K562 (cell line): ENCODE measurements around the gene PARP11. TPM values are rescaled to one million over a fixed set of nuclear protein-coding genes. Genes with fewer than 3 reads are reported as not detected.

Source experiments
- ATAC-seq: fragments of 200-7000 bp; cut with Tn5 transposase; 3 replicates; pipeline ENCODE4 v1.9.1; 2020; ENCODE audit warnings: moderate library complexity
- BruUV-seq: library from RNA; stranded (reverse); fragments of 400-500 nt; replicated peaks from 2 replicates; lab custom pipeline; 2021; lab: Mats Ljungman, UMichigan
- CTCF ChIA-PET: fragments of 300-600 bp; formaldehyde crosslinking; extraction: SDS; loops from one replicate; lab custom pipeline; 2021; ENCODE audit warnings: low intra/inter-chr PET ratio; lab: Yijun Ruan, JAX
- POLR2A ChIA-PET: fragments of 300-600, 350-650 bp; sonication (Branson Sonifier 250); formaldehyde crosslinking; extraction: SDS; loops from one replicate; lab custom pipeline; 2021; ENCODE audit warnings: antibody characterized with exemption, inconsistent platforms; lab: Yijun Ruan, JAX
- DNase-seq, 4 experiments: peaks; one replicate each; pipeline versions ENCODE4 v3.0.0 to v3.0.0-alpha.2; 2011 to 2018; ENCODE audit warnings: low spot score in 3 of 4, mixed read lengths in 3 of 4; ENCODE audit errors: extremely low read depth in 1 of 4
- FAIRE-seq: peaks from 2 replicates; lab custom pipeline; 2011; peaks lifted over from hg19 to GRCh38; lab: Jason Lieb, UNC
- H2AFZ ChIP-seq: 2 replicates; pipeline ENCODE4 v1.6.0; 2011; ENCODE audit warnings: low read depth, low read length, control low read depth, inconsistent platforms
- H3K27ac ChIP-seq: fragments of 200-600 bp; 3 replicates; pipeline ENCODE4 v1.8.0; 2011; ENCODE audit warnings: low read depth, mild to moderate bottlenecking, control low read depth, inconsistent platforms, low read length, moderate library complexity, mixed read lengths; ENCODE audit errors: extremely low read depth
- H3K27me3 ChIP-seq, 2 experiments: fragments of 300-600 bp in 1 of 2; 2 replicates in 1 of 2; 3 replicates in 1 of 2; pipeline versions ENCODE4 v1.6.0 to v1.8.0; 2011; ENCODE audit warnings: inconsistent platforms in 2 of 2, low read length in 2 of 2, mild to moderate bottlenecking in 1 of 2, mixed read lengths in 1 of 2, moderate library complexity in 1 of 2; ENCODE audit not compliant: control insufficient read depth in 2 of 2, insufficient read depth in 2 of 2
- H3K36me3 ChIP-seq: fragments of 300-600 bp; 3 replicates; pipeline ENCODE4 v1.8.0; 2011; ENCODE audit warnings: mild to moderate bottlenecking, low read length, inconsistent platforms; ENCODE audit not compliant: control insufficient read depth, insufficient read depth
- H3K4me1 ChIP-seq, 2 experiments: fragments of 200-600 bp in 1 of 2; replicated peaks in 1 of 2; 2 replicates in 1 of 2; 3 replicates in 1 of 2; pipeline versions ENCODE4 v1.5.1 to v1.8.0; 2011; ENCODE audit warnings: inconsistent platforms in 2 of 2, low read length in 2 of 2, mild to moderate bottlenecking in 1 of 2, mixed read lengths in 1 of 2, moderate library complexity in 1 of 2; ENCODE audit not compliant: control insufficient read depth in 2 of 2, insufficient read depth in 2 of 2
- H3K4me2 ChIP-seq: 2 replicates; pipeline ENCODE4 v1.6.1; 2011; ENCODE audit warnings: low read length, control low read depth, inconsistent platforms, mixed read lengths; ENCODE audit not compliant: insufficient read depth
- H3K4me3 ChIP-seq: fragments of 200-600 bp; sonication (generic), shearing (Covaris generic); 2 replicates; pipeline ENCODE4 v1.5.1; 2016; ENCODE audit warnings: control low read depth, inconsistent platforms
- H3K79me2 ChIP-seq: fragments of 200-600 bp; 3 replicates; pipeline ENCODE4 v1.8.0; 2011; ENCODE audit warnings: low read length, inconsistent platforms; ENCODE audit not compliant: control insufficient read depth, insufficient read depth
- H3K9ac ChIP-seq, 2 experiments: 2 replicates each; pipeline versions ENCODE4 v1.6.0 to v1.6.1; 2011; ENCODE audit warnings: low read depth in 2 of 2, low read length in 2 of 2, control low read depth in 1 of 2, inconsistent platforms in 1 of 2, mild to moderate bottlenecking in 1 of 2, mixed read lengths in 1 of 2; ENCODE audit not compliant: insufficient read depth in 1 of 2
- H3K9me1 ChIP-seq: one replicate; pipeline ENCODE4 v1.6.0; 2011; ENCODE audit warnings: inconsistent platforms, mild to moderate bottlenecking, low read length, moderate library complexity; ENCODE audit not compliant: control insufficient read depth, insufficient read depth
- H3K9me3 ChIP-seq: replicated peaks from 2 replicates; pipeline ENCODE4 v1.5.1; 2011; ENCODE audit warnings: low read depth, low read length, inconsistent platforms; ENCODE audit not compliant: control insufficient read depth, insufficient read depth
- H4K20me1 ChIP-seq: replicated peaks from 2 replicates; pipeline ENCODE4 v1.6.1; 2011; ENCODE audit warnings: low read length, inconsistent platforms, mixed read lengths; ENCODE audit not compliant: control insufficient read depth, insufficient read depth
- BRD4 ChIP-seq: fragments of 200-600 bp; sonication (generic); IDR thresholded peaks from 2 replicates; pipeline ENCODE4 v1.6.1; 2017; ENCODE audit warnings: inconsistent platforms
- BRD9 ChIP-seq: fragments of 450-650 bp; IDR thresholded peaks from 2 replicates; pipeline ENCODE4 v1.6.1; 2018; ENCODE audit warnings: low read depth; ENCODE audit not compliant: partially characterized antibody
- DIDO1 ChIP-seq: fragments of 450-650 bp; IDR thresholded peaks from 2 replicates; pipeline ENCODE4 v1.6.1; 2016; ENCODE audit warnings: low read depth, missing biosample characterization, missing genetic modification characterization
- MIER1 ChIP-seq: fragments of 450-650 bp; IDR thresholded peaks from 2 replicates; pipeline ENCODE4 v1.6.1; 2016; ENCODE audit warnings: antibody characterized with exemption, mild to moderate bottlenecking, low read depth
- NR2C2 ChIP-seq, 2 experiments: fragments of 200-800 bp in 1 of 2; sonication (Bioruptor generic) in 1 of 2; sonication (generic) in 1 of 2; formaldehyde crosslinking in 1 of 2; IDR thresholded peaks; 2 replicates each; pipeline versions ENCODE4 v1.6.1 to v1.8.0; 2016 to 2022; ENCODE audit warnings: mild to moderate bottlenecking in 1 of 2, missing compliant biosample characterization in 1 of 2, missing genetic modification characterization in 1 of 2, missing genetic modification reagents in 1 of 2
- POLR2H ChIP-seq: IDR thresholded peaks from 2 replicates; pipeline ENCODE4 v1.6.1; 2016; ENCODE audit warnings: missing genetic modification characterization, low read depth, mild to moderate bottlenecking, control low read depth, missing compliant biosample characterization, moderate library complexity
- RBM22 ChIP-seq: fragments of 200-400 bp; formaldehyde crosslinking; IDR thresholded peaks from 2 replicates; pipeline ENCODE4 v1.6.1; 2018; ENCODE audit warnings: low read length, low read depth; ENCODE audit not compliant: poor library complexity, severe bottlenecking
- SMAD2 ChIP-seq: fragments of 150-350 bp; IDR thresholded peaks from 2 replicates; pipeline ENCODE4 v1.6.1; 2014; ENCODE audit warnings: low read depth, mild to moderate bottlenecking, low read length
- SREBF1 ChIP-seq: fragments of 150-350 bp; IDR thresholded peaks from 2 replicates; pipeline ENCODE4 v1.6.1; 2014; ENCODE audit warnings: antibody characterized with exemption, low read depth, low read length, borderline replicate concordance
- STAT5B ChIP-seq: fragments of 250-450 bp; sonication (Bioruptor Pico); IDR thresholded peaks from 2 replicates; pipeline ENCODE4 v1.8.0; 2021; ENCODE audit warnings: mild to moderate bottlenecking, inconsistent platforms
- TCF7 ChIP-seq: sonication (generic); IDR thresholded peaks from 2 replicates; pipeline ENCODE4 v1.6.1; 2016; ENCODE audit warnings: antibody characterized with exemption, borderline replicate concordance
- ZBTB1 ChIP-seq: sonication (generic); formaldehyde crosslinking; IDR thresholded peaks from 2 replicates; pipeline ENCODE4 v1.8.1; 2023; ENCODE audit warnings: missing genetic modification reagents, low read depth, mild to moderate bottlenecking, borderline replicate concordance
- ZNF133 ChIP-seq: fragments of 250-450 bp; sonication (Bioruptor Pico); IDR thresholded peaks from 2 replicates; pipeline ENCODE4 v1.4.0; 2020; ENCODE audit warnings: mild to moderate bottlenecking
- ZNF311 ChIP-seq: fragments of 250-450 bp; sonication (Bioruptor Pico); IDR thresholded peaks from 2 replicates; pipeline ENCODE4 v1.4.0; 2020; ENCODE audit warnings: mild to moderate bottlenecking, moderate library complexity
- WGBS: fragments of 100-300 bp; shearing (Covaris generic); methylation state at CpG from one replicate; pipeline ENCODE4 v1.1.6; 2016; ENCODE audit warnings: low coverage, mixed read lengths; ENCODE audit not compliant: insufficient coverage; ENCODE audit errors: missing lambda C conversion rate; 5-methylcytosine and 5-hydroxymethylcytosine counted together
- in situ Hi-C: fragments of 300-500 bp; cut with MboI; formaldehyde crosslinking; loops from 4 replicates; pipeline ENCODE4 v1.15.0; 2018; ENCODE audit warnings: inconsistent platforms, mixed read lengths
- intact Hi-C: fragments of 100-400 bp; cut with micrococcal nuclease; formaldehyde crosslinking; loops from 2 replicates; pipeline ENCODE4 v1.14.2; 2022
- polyA plus RNA-seq, 8 experiments: library from polyadenylated mRNA; depleted of rRNA in 4 of 8; stranded (reverse) in 5 of 8; unstranded in 3 of 8; fragments of >200 nt; fragmentation: Nextera tagmentation in 2 of 8; fragmentation: Illumina TruSeq in 1 of 8; extraction: Ambion mirVana in 2 of 8; extraction: Trizol in 1 of 8; gene quantifications; 2 replicates each; pipeline versions ENCODE4 v1.2.1 to v1.2.3, GENCODE V29; 2011 to 2014; ENCODE audit warnings: inconsistent platforms in 1 of 8, missing spikeins in 1 of 8
- total RNA-seq, 7 experiments: library from RNA; depleted of rRNA in 6 of 7; stranded (reverse); fragments of >200 nt in 6 of 7; fragmentation: Illumina TruSeq in 2 of 7; extraction: Trizol in 2 of 7; gene quantifications; 2 replicates each; pipeline versions ENCODE4 v1.2.1 to v1.2.3, GENCODE V29; 2011 to 2021; ENCODE audit warnings: low replicate concordance in 1 of 7
- TF ChIP-seq, protein P1 (sequence below): sonication (generic); formaldehyde crosslinking; IDR thresholded peaks from 2 replicates; pipeline ENCODE4 v1.8.0; 2022; ENCODE audit warnings: mild to moderate bottlenecking, missing genetic modification reagents
- TF ChIP-seq, protein P2 (sequence below): sonication (generic); formaldehyde crosslinking; IDR thresholded peaks from 2 replicates; pipeline ENCODE4 v1.8.0; 2022; ENCODE audit warnings: mild to moderate bottlenecking, missing genetic modification reagents, borderline replicate concordance
- TF ChIP-seq, protein P3 (sequence below): fragments of 450-650 bp; formaldehyde crosslinking; IDR thresholded peaks from 2 replicates; pipeline ENCODE4 v1.4.0; 2022; ENCODE audit warnings: missing genetic modification characterization

The PARP11 gene
- total and polyA plus RNA-seq, 9 of the 15 experiments (the other 6 are each of a cell fraction or from before 2014, with no cell fraction given): 0.40 to 2.5 (median 1.4) TPM

DNA sequence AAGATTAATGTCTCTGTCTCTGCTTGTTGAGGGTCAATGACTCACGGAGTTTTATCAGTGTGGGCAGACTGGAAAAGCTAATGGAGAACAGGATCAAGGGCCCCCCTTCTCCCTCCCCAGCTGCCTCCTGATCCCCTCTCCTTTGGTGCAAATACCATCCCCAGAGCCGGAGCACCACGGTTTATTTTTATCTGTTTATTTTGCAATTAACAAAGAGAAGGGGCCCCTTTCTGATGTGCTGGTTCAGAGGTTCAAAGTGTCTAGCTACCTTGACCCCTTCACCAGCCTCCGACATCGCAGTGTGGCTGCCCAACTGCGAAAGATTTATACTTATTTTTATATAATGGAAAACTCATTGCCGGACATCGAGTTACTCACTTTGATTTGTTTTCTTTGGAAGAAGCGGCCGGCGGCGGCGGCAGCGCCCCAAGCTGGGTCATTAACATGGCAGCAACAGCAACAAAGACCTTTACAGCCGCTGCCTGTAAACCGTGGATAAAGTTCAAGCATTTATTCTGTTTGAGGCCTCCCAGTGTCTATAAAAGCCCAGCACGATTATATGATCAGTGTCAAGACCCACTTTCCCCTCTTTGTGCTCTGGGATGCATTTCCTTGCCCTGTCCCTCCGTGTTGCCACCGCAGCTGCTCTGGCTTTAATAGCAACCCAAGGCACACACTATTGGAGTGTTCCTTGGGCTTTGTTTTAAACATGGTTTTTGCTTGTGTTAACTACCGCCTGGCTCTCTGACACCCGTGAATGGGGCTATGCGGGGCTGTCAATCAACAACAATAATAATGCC is 47.4 kb upstream of the PARP11 start:
- CTCF ChIA-PET: no interaction called here
- BruUV-seq: no TSS peak
- Histone ChIP-seq H3K9ac (no peak overlapping the region), H3K4me2 (no peak overlapping the region), H4K20me1 (no peaks in the 10 kb centered on the region), H3K4me1 (no peaks in the 10 kb centered on the region), H3K4me3 (no peak overlapping the region), H2AFZ (no peak overlapping the region), H3K79me2 (no peaks in the 10 kb centered on the region), H3K36me3 (no peaks in the 10 kb centered on the region), H3K9me1 (no peaks in the 10 kb centered on the region), H3K27me3 (peaks cover 0 to 8% of the 10 kb centered on the region in 2 experiments; a peak in 1 of 5 replicates), H3K27ac (no peak overlapping the region), H3K9me3 (no peaks in the 10 kb centered on the region)
- ATAC-seq (no peak), DNase-seq (no peak), FAIRE-seq (no peak)
- POLR2A ChIA-PET: no interaction called here
- no peak for TF ChIP-seq BRD4
- no peak for TF ChIP-seq ZNF311 (CRISPR knock-in tag)
- no peak for TF ChIP-seq RBM22
- no peak for TF ChIP-seq TCF7
- TF ChIP-seq, protein P1, sequence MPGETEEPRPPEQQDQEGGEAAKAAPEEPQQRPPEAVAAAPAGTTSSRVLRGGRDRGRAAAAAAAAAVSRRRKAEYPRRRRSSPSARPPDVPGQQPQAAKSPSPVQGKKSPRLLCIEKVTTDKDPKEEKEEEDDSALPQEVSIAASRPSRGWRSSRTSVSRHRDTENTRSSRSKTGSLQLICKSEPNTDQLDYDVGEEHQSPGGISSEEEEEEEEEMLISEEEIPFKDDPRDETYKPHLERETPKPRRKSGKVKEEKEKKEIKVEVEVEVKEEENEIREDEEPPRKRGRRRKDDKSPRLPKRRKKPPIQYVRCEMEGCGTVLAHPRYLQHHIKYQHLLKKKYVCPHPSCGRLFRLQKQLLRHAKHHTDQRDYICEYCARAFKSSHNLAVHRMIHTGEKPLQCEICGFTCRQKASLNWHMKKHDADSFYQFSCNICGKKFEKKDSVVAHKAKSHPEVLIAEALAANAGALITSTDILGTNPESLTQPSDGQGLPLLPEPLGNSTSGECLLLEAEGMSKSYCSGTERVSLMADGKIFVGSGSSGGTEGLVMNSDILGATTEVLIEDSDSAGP: no peak
- TF ChIP-seq DIDO1 (tag): no peak
- TF ChIP-seq STAT5B (CRISPR knock-in tag): no peak
- TF ChIP-seq NR2C2 (CRISPR knock-in tag; IDR thresholded peaks at IDR 0.05): no peak
- TF ChIP-seq NR2C2 (tag; IDR thresholded peaks at IDR 0.05): no peak
- TF ChIP-seq MIER1: no peak
- TF ChIP-seq, protein P2, sequence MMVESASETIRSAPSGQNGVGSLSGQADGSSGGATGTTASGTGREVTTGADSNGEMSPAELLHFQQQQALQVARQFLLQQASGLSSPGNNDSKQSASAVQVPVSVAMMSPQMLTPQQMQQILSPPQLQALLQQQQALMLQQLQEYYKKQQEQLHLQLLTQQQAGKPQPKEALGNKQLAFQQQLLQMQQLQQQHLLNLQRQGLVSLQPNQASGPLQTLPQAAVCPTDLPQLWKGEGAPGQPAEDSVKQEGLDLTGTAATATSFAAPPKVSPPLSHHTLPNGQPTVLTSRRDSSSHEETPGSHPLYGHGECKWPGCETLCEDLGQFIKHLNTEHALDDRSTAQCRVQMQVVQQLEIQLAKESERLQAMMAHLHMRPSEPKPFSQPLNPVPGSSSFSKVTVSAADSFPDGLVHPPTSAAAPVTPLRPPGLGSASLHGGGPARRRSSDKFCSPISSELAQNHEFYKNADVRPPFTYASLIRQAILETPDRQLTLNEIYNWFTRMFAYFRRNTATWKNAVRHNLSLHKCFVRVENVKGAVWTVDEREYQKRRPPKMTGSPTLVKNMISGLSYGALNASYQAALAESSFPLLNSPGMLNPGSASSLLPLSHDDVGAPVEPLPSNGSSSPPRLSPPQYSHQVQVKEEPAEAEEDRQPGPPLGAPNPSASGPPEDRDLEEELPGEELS (CRISPR knock-in tag): no peak
- TF ChIP-seq ZNF133: no peak
- TF ChIP-seq SREBF1: no peak
- TF ChIP-seq POLR2H (tag): no peak
- TF ChIP-seq SMAD2: no peak
- TF ChIP-seq, protein P3, sequence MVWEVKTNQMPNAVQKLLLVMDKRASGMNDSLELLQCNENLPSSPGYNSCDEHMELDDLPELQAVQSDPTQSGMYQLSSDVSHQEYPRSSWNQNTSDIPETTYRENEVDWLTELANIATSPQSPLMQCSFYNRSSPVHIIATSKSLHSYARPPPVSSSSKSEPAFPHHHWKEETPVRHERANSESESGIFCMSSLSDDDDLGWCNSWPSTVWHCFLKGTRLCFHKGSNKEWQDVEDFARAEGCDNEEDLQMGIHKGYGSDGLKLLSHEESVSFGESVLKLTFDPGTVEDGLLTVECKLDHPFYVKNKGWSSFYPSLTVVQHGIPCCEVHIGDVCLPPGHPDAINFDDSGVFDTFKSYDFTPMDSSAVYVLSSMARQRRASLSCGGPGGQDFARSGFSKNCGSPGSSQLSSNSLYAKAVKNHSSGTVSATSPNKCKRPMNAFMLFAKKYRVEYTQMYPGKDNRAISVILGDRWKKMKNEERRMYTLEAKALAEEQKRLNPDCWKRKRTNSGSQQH (CRISPR knock-in tag): no peak
- TF ChIP-seq BRD9: no peak
- no peak for TF ChIP-seq ZBTB1 (CRISPR knock-in tag)
- WGBS: 2% methylated on average over 21 of the region's 22 CpGs
- in situ Hi-C loops (no loop called here), intact Hi-C loops (no loop called here)
